IPS-NIHi11 (cell line): ENCODE measurements around the gene RNF213.
A peak's percentile ranks its signal among the peaks of the same experiment; 100 is the strongest.

Experiments used
- DNase-seq: peaks from one replicate; pipeline ENCODE4 v3.0.0; 2012; ENCODE audit warnings: mixed read lengths, low spot score

RNF213 gene

GRCh38 chr17:80433916-80434666 is 173.4 kb downstream of the RNF213 start:
- DNase-seq: no peak

- DNase-seq: no peak
These were observed 176.9 kb downstream of the RNF213 start for GRCh38 chr17:80437532-80437931.

GRCh38 chr17:80438806-80439205 is 178.2 kb downstream of the RNF213 start:
- DNase-seq: no peak

- no peak for DNase-seq
These were observed 178.8 kb downstream of the RNF213 start for GRCh38 chr17:80439499-80439898.

- DNase-seq: peak; percentile 99
These were observed 180.5 kb downstream of the RNF213 start for GRCh38 chr17:80441133-80441578.

- DNase-seq: no peak
These were observed 181.1 kb downstream of the RNF213 start for GRCh38 chr17:80441598-80442322.

GRCh38 chr17:80442323-80442659 is 181.6 kb downstream of the RNF213 start:
- DNase-seq: no peak

GRCh38 chr17:80442764-80443163 is 182.1 kb downstream of the RNF213 start:
- DNase-seq: no peak

- DNase-seq: no peak
These were observed 182.8 kb downstream of the RNF213 start for GRCh38 chr17:80443498-80443897.

- no peak for DNase-seq
These were observed 183.4 kb downstream of the RNF213 start for GRCh38 chr17:80443916-80444643.

- no peak for DNase-seq
These were observed 184.0 kb downstream of the RNF213 start for GRCh38 chr17:80444644-80444979.

GRCh38 chr17:80445007-80445725 is 184.5 kb downstream of the RNF213 start:
- no peak for DNase-seq

- DNase-seq: no peak
These were observed 185.1 kb downstream of the RNF213 start for GRCh38 chr17:80445726-80446110.

GRCh38 chr17:80446645-80447405 is 186.2 kb downstream of the RNF213 start:
- DNase-seq: no peak

- DNase-seq: no peak
These were observed 187.1 kb downstream of the RNF213 start for GRCh38 chr17:80447790-80448189.
